ENCODE results near the gene PTH2.
A peak's percentile ranks its signal among the peaks of the same experiment; 100 is the strongest.

Gene PTH2

GRCh38 chr19:49409441-49410029 lies 13.7 kb downstream of the PTH2 start:
- DNase-seq, result no peak

- no peak for DNase-seq
These were observed 14.3 kb downstream of the PTH2 start for GRCh38 chr19:49408816-49409440.

- DNase-seq, result no peak
These were observed 15.7 kb downstream of the PTH2 start for GRCh38 chr19:49407482-49408015.

- no peak for DNase-seq
These were observed 16.2 kb downstream of the PTH2 start for GRCh38 chr19:49407079-49407478.

GRCh38 chr19:49403404-49404187 lies 19.6 kb downstream of the PTH2 start:
- DNase-seq, result peak; percentile 77

GRCh38 chr19:49400029-49400428 lies 23.2 kb downstream of the PTH2 start:
- no peak for DNase-seq

- DNase-seq, result no peak
These were observed 24.3 kb downstream of the PTH2 start for GRCh38 chr19:49398931-49399330.

GRCh38 chr19:49398001-49398615 lies 25.1 kb downstream of the PTH2 start:
- no peak for DNase-seq

- no peak for DNase-seq
These were observed 26.3 kb downstream of the PTH2 start for GRCh38 chr19:49396738-49397505.

- no peak for DNase-seq
These were observed 27.4 kb downstream of the PTH2 start for GRCh38 chr19:49395581-49396407.

- DNase-seq, result no peak
These were observed 29.4 kb downstream of the PTH2 start for GRCh38 chr19:49393881-49394280.

GRCh38 chr19:49391581-49392399 lies 31.5 kb downstream of the PTH2 start:
- peak; percentile 81 to 85 for DNase-seq

GRCh38 chr19:49390929-49391359 lies 32.3 kb downstream of the PTH2 start:
- no peak for DNase-seq

- DNase-seq, result no peak
These were observed 32.9 kb downstream of the PTH2 start for GRCh38 chr19:49390131-49390928.

GRCh38 chr19:49389406-49389805 lies 33.8 kb downstream of the PTH2 start:
- DNase-seq, result no peak

- DNase-seq, result peak; percentile 86 to 89
These were observed 35.3 kb downstream of the PTH2 start, which contains the start of gene KASH5 for GRCh38 chr19:49387936-49388372. Gene KASH5 (plus strand): TSS chr19:49388249. CDS start chr19:49390884, 2,635 bp downstream.

- DNase-seq, result no peak
These were observed 39.6 kb downstream of the PTH2 start for GRCh38 chr19:49383599-49383998.

GRCh38 chr19:49382639-49383038 lies 40.6 kb downstream of the PTH2 start:
- DNase-seq, result no peak

- no peak for DNase-seq
These were observed 42.9 kb downstream of the PTH2 start for GRCh38 chr19:49380391-49380790.

- DNase-seq, result no peak
These were observed 44.7 kb downstream of the PTH2 start for GRCh38 chr19:49378512-49378911.

All from NCI-H1930 (cell line).